ENCODE data around the gene MRPL48. TPM values are rescaled to one million over a fixed set of nuclear protein-coding genes. Genes with fewer than 3 reads are reported as not detected.

The MRPL48 gene
- total and polyA plus RNA-seq, 4 donors = 20.5 to 38.1 (median 31.0) TPM

GRCh38 chr11:73856031-73856567, 68.4 kb downstream of the MRPL48 start:
- Histone ChIP-seq H3K9me3 (ENCODE audit: control insufficient read depth in 4 of 4, insufficient read depth in 3 of 4, low read length in 3 of 4) (no peaks in the 10 kb centered on the region), H3K9ac (ENCODE audit: insufficient read depth in 1 of 2, low read length in 2 of 2) (no peak overlapping the region), H3K4me3 (no peak overlapping the region), H3K27ac (ENCODE audit: low read depth in 1 of 2, low read length in 1 of 2) (no peak overlapping the region), H3K4me1 (ENCODE audit: control insufficient read depth in 5 of 5, insufficient read depth in 5 of 5, low read length in 5 of 5) (peaks cover 0 to 1% (median 0%) of the 10 kb centered on the region in 5 donors), H3K36me3 (ENCODE audit: control insufficient read depth in 4 of 4, insufficient read depth in 4 of 4, low read length in 4 of 4) (peaks cover 0 to 6% (median 5%) of the 10 kb centered on the region in 4 donors), H3K27me3 (ENCODE audit: control insufficient read depth in 3 of 3, insufficient read depth in 3 of 3, low read length in 2 of 3) (no peaks in the 10 kb centered on the region)
- DNase-seq = no peak
- no peak for TF ChIP-seq CTCF (IDR thresholded peaks at IDR 0.05; ENCODE audit: control extremely low read depth, extremely low read depth)
- no peak for ATAC-seq (ENCODE audit: insufficient read depth, low FRiP score)
- 98 to 100% methylated on average over 1 of the region's 1 CpG for WGBS, 2 donors

- no peaks in the 10 kb centered on the region for H3K27me3 ChIP-seq (ENCODE audit: control insufficient read depth in 3 of 3, insufficient read depth in 3 of 3, low read length in 2 of 3)
- H3K36me3 ChIP-seq (ENCODE audit: control insufficient read depth in 4 of 4, insufficient read depth in 4 of 4, low read length in 4 of 4) = peaks cover 0 to 14% (median 10%) of the 10 kb centered on the region in 4 donors
- H3K4me3 ChIP-seq = no peak overlapping the region
- no peaks in the 10 kb centered on the region for H3K4me1 ChIP-seq (ENCODE audit: control insufficient read depth in 5 of 5, insufficient read depth in 5 of 5, low read length in 5 of 5)
- no peak for TF ChIP-seq CTCF (IDR thresholded peaks at IDR 0.05; ENCODE audit: control extremely low read depth, extremely low read depth)
- ATAC-seq (ENCODE audit: insufficient read depth, low FRiP score) = no peak
- H3K27ac ChIP-seq (ENCODE audit: low read depth in 1 of 2, low read length in 1 of 2) = no peak overlapping the region
- no peak for DNase-seq
- no peaks in the 10 kb centered on the region for H3K9me3 ChIP-seq (ENCODE audit: control insufficient read depth in 4 of 4, insufficient read depth in 3 of 4, low read length in 3 of 4)
- WGBS, 2 donors = 81 to 96% methylated on average over 2 of the region's 2 CpGs
- no peak overlapping the region for H3K9ac ChIP-seq (ENCODE audit: insufficient read depth in 1 of 2, low read length in 2 of 2)
Measured at GRCh38 chr11:73859671-73860070, 72.0 kb downstream of the MRPL48 start.

DNA sequence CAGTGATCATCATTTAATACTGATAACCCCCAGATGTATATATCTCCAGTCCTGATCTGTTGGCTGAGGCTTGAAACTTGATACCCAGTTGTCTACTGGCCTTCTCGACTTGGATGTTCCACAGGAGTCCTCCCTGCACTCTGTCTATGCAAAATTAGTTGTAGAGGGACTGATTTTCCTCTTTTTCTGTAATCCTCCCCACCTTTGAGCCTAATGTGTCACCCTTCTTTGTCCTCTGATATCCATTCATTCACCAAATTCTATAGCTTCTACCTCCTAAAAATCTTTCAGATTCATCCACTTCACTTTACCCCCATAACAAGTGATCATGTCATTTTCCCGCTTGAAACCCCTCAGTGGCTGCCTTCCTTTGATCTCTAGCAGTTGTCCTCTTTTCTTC, 72.5 kb downstream of the MRPL48 start:
- H3K27me3 ChIP-seq (ENCODE audit: control insufficient read depth in 3 of 3, insufficient read depth in 3 of 3, low read length in 2 of 3) = no peaks in the 10 kb centered on the region
- no peaks in the 10 kb centered on the region for H3K4me1 ChIP-seq (ENCODE audit: control insufficient read depth in 5 of 5, insufficient read depth in 5 of 5, low read length in 5 of 5)
- TF ChIP-seq CTCF (IDR thresholded peaks at IDR 0.05; ENCODE audit: control extremely low read depth, extremely low read depth) = no peak
- no peaks in the 10 kb centered on the region for H3K9me3 ChIP-seq (ENCODE audit: control insufficient read depth in 4 of 4, insufficient read depth in 3 of 4, low read length in 3 of 4)
- WGBS, 2 donors = 71 to 79% methylated on average over 2 of the region's 2 CpGs
- no peak for ATAC-seq (ENCODE audit: insufficient read depth, low FRiP score)
- no peak overlapping the region for H3K4me3 ChIP-seq
- peaks cover 0 to 14% (median 10%) of the 10 kb centered on the region in 4 donors for H3K36me3 ChIP-seq (ENCODE audit: control insufficient read depth in 4 of 4, insufficient read depth in 4 of 4, low read length in 4 of 4)
- no peak overlapping the region for H3K9ac ChIP-seq (ENCODE audit: insufficient read depth in 1 of 2, low read length in 2 of 2)
- H3K27ac ChIP-seq (ENCODE audit: low read depth in 1 of 2, low read length in 1 of 2) = no peak overlapping the region
- DNase-seq = no peak

- no peak for DNase-seq
- no peaks in the 10 kb centered on the region for H3K4me1 ChIP-seq (ENCODE audit: control insufficient read depth in 5 of 5, insufficient read depth in 5 of 5, low read length in 5 of 5)
- TF ChIP-seq CTCF (IDR thresholded peaks at IDR 0.05; ENCODE audit: control extremely low read depth, extremely low read depth) = no peak
- H3K4me3 ChIP-seq = no peak overlapping the region
- ATAC-seq (ENCODE audit: insufficient read depth, low FRiP score) = no peak
- peaks cover 0 to 14% (median 10%) of the 10 kb centered on the region in 4 donors for H3K36me3 ChIP-seq (ENCODE audit: control insufficient read depth in 4 of 4, insufficient read depth in 4 of 4, low read length in 4 of 4)
- H3K9ac ChIP-seq (ENCODE audit: insufficient read depth in 1 of 2, low read length in 2 of 2) = no peak overlapping the region
- WGBS, 2 donors = 71 to 72% methylated on average over 4 of the region's 4 CpGs
- H3K27me3 ChIP-seq (ENCODE audit: control insufficient read depth in 3 of 3, insufficient read depth in 3 of 3, low read length in 2 of 3) = no peaks in the 10 kb centered on the region
- H3K9me3 ChIP-seq (ENCODE audit: control insufficient read depth in 4 of 4, insufficient read depth in 3 of 4, low read length in 3 of 4) = no peaks in the 10 kb centered on the region
- no peak overlapping the region for H3K27ac ChIP-seq (ENCODE audit: low read depth in 1 of 2, low read length in 1 of 2)
Measured at GRCh38 chr11:73862986-73863385, 75.3 kb downstream of the MRPL48 start.
